ENCODE results near the gene DUOXA1.

The DUOXA1 gene

GRCh38 chr15:45141386-45141785 is 11.7 kb upstream of the DUOXA1 start:
- DNase-seq = no peak
- no peaks in the 10 kb centered on the region; the same call in 1 of the 2 replicates for H3K4me1 ChIP-seq
- H3K4me3 ChIP-seq (ENCODE audit: low read depth, low read length) = no peak overlapping the region
- H3K27me3 ChIP-seq = no peaks in the 10 kb centered on the region
- TF ChIP-seq, protein P1, sequence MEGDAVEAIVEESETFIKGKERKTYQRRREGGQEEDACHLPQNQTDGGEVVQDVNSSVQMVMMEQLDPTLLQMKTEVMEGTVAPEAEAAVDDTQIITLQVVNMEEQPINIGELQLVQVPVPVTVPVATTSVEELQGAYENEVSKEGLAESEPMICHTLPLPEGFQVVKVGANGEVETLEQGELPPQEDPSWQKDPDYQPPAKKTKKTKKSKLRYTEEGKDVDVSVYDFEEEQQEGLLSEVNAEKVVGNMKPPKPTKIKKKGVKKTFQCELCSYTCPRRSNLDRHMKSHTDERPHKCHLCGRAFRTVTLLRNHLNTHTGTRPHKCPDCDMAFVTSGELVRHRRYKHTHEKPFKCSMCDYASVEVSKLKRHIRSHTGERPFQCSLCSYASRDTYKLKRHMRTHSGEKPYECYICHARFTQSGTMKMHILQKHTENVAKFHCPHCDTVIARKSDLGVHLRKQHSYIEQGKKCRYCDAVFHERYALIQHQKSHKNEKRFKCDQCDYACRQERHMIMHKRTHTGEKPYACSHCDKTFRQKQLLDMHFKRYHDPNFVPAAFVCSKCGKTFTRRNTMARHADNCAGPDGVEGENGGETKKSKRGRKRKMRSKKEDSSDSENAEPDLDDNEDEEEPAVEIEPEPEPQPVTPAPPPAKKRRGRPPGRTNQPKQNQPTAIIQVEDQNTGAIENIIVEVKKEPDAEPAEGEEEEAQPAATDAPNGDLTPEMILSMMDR (IDR thresholded peaks at IDR 0.05; ENCODE audit: low read depth, low read length) = no peak
- H3K9me3 ChIP-seq = no peaks in the 10 kb centered on the region
- no peaks in the 10 kb centered on the region for H3K36me3 ChIP-seq

GRCh38 chr15:45140557-45141250 is 11.0 kb upstream of the DUOXA1 start:
- TF ChIP-seq, protein P1 (IDR thresholded peaks at IDR 0.05; ENCODE audit: low read depth, low read length) = no peak
- Histone ChIP-seq H3K9me3 (no peaks in the 10 kb centered on the region), H3K36me3 (no peaks in the 10 kb centered on the region), H3K4me1 (no peaks in the 10 kb centered on the region; the same call in 1 of the 2 replicates), H3K4me3 (ENCODE audit: low read depth, low read length) (no peak overlapping the region), H3K27me3 (no peaks in the 10 kb centered on the region)
- no peak for DNase-seq

DNA sequence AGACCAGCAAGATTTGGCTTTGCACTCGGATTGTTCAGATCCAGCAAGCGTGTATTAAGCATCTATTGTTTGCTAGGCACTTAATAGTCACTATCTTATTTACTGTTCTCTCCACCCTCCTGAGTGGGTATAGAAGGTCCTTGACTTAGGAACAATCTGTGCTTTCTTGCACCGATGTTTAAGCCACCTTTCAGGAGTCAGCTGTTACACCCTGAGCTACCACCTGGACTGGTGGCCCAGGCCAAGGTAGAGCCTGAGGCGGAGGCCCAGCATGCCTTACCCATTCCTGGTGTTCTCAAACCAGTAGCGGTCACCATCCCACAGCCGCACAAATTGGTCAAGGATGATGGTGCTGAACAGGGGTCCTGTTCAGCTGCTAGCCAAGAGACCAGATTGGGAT is 10.1 kb upstream of the DUOXA1 start:
- H3K4me1 ChIP-seq = no peaks in the 10 kb centered on the region; the same call in 1 of the 2 replicates
- H3K4me3 ChIP-seq (ENCODE audit: low read depth, low read length) = no peak overlapping the region
- H3K36me3 ChIP-seq = no peaks in the 10 kb centered on the region
- TF ChIP-seq, protein P1 (IDR thresholded peaks at IDR 0.05; ENCODE audit: low read depth, low read length) = no peak
- no peak for DNase-seq
- no peaks in the 10 kb centered on the region for H3K27me3 ChIP-seq
- H3K9me3 ChIP-seq = no peaks in the 10 kb centered on the region

DNA sequence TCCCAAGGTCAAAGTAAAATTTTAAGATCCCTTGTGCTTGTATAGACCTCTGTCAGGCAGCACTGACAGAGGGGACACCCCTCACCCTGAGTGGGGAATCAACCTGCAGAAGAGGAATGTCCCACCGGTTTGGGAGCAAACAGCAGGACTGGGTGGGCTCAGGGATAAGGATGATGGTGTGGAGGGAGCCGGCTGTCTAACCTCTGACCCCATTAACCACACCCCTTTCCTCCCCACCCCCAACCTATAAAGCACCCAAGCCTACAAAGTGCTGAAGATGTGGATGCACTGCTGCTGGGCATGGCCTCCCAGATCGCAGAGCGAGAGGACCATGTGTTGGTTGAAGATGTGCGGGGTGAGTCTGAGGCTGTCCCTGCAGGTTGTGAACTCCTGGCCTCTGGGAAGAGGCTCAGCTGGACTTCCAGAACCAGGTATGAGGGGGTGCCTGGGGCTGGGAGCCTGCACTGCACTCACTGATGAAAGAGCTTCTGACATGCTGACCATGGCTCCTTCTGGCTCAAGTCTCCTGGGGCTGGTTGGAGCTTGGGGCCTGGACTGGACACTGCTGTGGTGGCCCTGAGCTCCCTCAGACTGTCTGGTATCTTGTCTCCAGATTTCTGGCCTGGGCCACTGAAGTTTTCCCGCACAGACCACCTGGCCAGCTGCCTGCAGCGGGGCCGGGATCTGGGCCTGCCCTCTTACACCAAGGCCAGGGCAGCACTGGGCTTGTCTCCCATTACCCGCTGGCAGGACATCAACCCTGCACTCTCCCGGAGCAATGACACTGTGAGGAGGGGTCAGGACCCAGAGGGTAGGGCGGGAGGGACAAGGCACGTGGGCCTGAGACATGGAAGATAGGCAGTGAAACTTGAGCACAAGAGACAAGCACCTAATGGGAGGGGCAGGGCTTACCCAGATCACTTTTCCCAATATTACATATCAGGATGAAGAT is 9.4 kb upstream of the DUOXA1 start:
- H3K9me3 ChIP-seq = no peaks in the 10 kb centered on the region
- DNase-seq = no peak
- H3K4me1 ChIP-seq = no peaks in the 10 kb centered on the region; the same call in none of the 2 replicates
- TF ChIP-seq, protein P1 (IDR thresholded peaks at IDR 0.05; ENCODE audit: low read depth, low read length) = no peak
- H3K4me3 ChIP-seq (ENCODE audit: low read depth, low read length) = no peak overlapping the region
- H3K27me3 ChIP-seq = no peaks in the 10 kb centered on the region
- H3K36me3 ChIP-seq = no peaks in the 10 kb centered on the region

- H3K36me3 ChIP-seq = no peaks in the 10 kb centered on the region
- TF ChIP-seq, protein P1 (IDR thresholded peaks at IDR 0.05; ENCODE audit: low read depth, low read length) = no peak
- peaks cover 10% of the 10 kb centered on the region for H3K4me1 ChIP-seq
- H3K9me3 ChIP-seq = no peaks in the 10 kb centered on the region
- no peaks in the 10 kb centered on the region; the same call in 1 of the 2 replicates for H3K27me3 ChIP-seq
- H3K4me3 ChIP-seq (ENCODE audit: low read depth, low read length) = no peak overlapping the region
- no peak for DNase-seq
These were observed 8.0 kb upstream of the DUOXA1 start for GRCh38 chr15:45137703-45138102.
